GM18517 (cell line): ENCODE results near the gene RERE.
"Not testable (repeated sequence)": the region's sequence is repeated elsewhere in the genome, so short reads cannot be mapped to it uniquely, and the experiment has no call there.

Experiments used
- ATAC-seq: cut with Tn5 transposase; IDR thresholded peaks from one replicate; pipeline ENCODE4 v1.9.1; 2021; ENCODE audit warnings: mild to moderate bottlenecking, moderate library complexity; ENCODE audit not compliant: unreplicated experiment

Gene RERE

GRCh38 chr1:8464377-8464776 lies 353.1 kb downstream of the RERE start:
- no peak for ATAC-seq

GRCh38 chr1:8463144-8463927 lies 354.1 kb downstream of the RERE start:
- no peak for ATAC-seq

- no peak for ATAC-seq
These were observed 355.0 kb downstream of the RERE start for GRCh38 chr1:8462371-8462892.

GRCh38 chr1:8461351-8462110 lies 355.9 kb downstream of the RERE start:
- ATAC-seq, result no peak

GRCh38 chr1:8460784-8461183 lies 356.7 kb downstream of the RERE start:
- ATAC-seq, result no peak

- no peak for ATAC-seq
These were observed 357.3 kb downstream of the RERE start for GRCh38 chr1:8460132-8460544.

GRCh38 chr1:8458607-8459006 lies 358.8 kb downstream of the RERE start:
- no peak for ATAC-seq

- ATAC-seq, result no peak
These were observed 359.6 kb downstream of the RERE start for GRCh38 chr1:8457760-8458381.

- no peak for ATAC-seq
These were observed 360.4 kb downstream of the RERE start for GRCh38 chr1:8456991-8457390.

GRCh38 chr1:8456308-8456912 lies 361.0 kb downstream of the RERE start:
- no peak for ATAC-seq

- ATAC-seq, result no peak
These were observed 361.6 kb downstream of the RERE start for GRCh38 chr1:8455700-8456307.

GRCh38 chr1:8450312-8450711 lies 367.1 kb downstream of the RERE start:
- ATAC-seq, result no peak

GRCh38 chr1:8448911-8449661 lies 368.4 kb downstream of the RERE start:
- ATAC-seq, result no peak

GRCh38 chr1:8448505-8448904 lies 368.9 kb downstream of the RERE start:
- not testable (repeated sequence) for ATAC-seq

- no peak for ATAC-seq
These were observed 369.8 kb downstream of the RERE start for GRCh38 chr1:8447616-8448150.

GRCh38 chr1:8446119-8446518 lies 371.3 kb downstream of the RERE start:
- ATAC-seq, result not testable (repeated sequence)

GRCh38 chr1:8443558-8444194 lies 373.8 kb downstream of the RERE start:
- ATAC-seq, result no peak

- no peak for ATAC-seq
These were observed 376.0 kb downstream of the RERE start for GRCh38 chr1:8441426-8441825.

- ATAC-seq, result no peak
These were observed 378.3 kb downstream of the RERE start for GRCh38 chr1:8439015-8439702.
